A673 (cell line): Measurements from ENCODE around the gene HPCAL4.

ENCODE experiments used
- EZH2 ChIP-seq: fragments of 200-600 bp; sonication (generic); IDR thresholded peaks from 2 replicates; pipeline ENCODE4 v1.6.1; 2017; ENCODE audit warnings: borderline replicate concordance, low read depth, mild to moderate bottlenecking, mixed read lengths, antibody characterized with exemption, low read length; ENCODE audit not compliant: poor library complexity, severe bottlenecking
- TF ChIP-seq, protein P1 (sequence below): fragments of 300-800, 200-600 bp; sonication (generic); conservative IDR thresholded peaks from 2 replicates; pipeline ENCODE4 v1.5.1; 2017; ENCODE audit warnings: low read depth, mild to moderate bottlenecking, antibody characterized with exemption, low read length, moderate library complexity, mixed read lengths

DNA sequence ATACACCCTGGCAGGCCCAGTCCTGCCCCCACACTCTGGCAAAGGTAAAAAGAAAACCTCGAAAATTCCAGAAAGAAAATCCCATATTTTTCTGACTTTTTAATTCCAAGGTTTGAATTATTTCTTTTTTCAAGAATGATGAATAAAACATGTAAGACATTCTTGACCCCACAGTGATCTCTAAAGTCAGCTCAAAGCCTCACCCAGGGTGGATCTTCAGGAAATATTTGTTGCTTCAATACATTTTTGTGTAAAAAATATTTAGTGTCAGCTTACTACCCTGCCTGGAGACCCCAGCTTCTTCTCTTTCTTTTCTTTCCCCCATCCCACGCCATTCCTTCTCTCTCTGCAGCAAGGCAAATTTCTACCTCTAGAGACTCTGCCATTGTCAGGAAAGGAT lies 12.3 kb downstream of the HPCAL4 start:
- no peak for TF ChIP-seq EZH2
- TF ChIP-seq, protein P1, sequence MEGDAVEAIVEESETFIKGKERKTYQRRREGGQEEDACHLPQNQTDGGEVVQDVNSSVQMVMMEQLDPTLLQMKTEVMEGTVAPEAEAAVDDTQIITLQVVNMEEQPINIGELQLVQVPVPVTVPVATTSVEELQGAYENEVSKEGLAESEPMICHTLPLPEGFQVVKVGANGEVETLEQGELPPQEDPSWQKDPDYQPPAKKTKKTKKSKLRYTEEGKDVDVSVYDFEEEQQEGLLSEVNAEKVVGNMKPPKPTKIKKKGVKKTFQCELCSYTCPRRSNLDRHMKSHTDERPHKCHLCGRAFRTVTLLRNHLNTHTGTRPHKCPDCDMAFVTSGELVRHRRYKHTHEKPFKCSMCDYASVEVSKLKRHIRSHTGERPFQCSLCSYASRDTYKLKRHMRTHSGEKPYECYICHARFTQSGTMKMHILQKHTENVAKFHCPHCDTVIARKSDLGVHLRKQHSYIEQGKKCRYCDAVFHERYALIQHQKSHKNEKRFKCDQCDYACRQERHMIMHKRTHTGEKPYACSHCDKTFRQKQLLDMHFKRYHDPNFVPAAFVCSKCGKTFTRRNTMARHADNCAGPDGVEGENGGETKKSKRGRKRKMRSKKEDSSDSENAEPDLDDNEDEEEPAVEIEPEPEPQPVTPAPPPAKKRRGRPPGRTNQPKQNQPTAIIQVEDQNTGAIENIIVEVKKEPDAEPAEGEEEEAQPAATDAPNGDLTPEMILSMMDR = no peak
